Fibroblast of skin of scalp (primary cell): ENCODE data around the gene CABLES1.
A peak's percentile ranks its signal among the peaks of the same experiment; 100 is the strongest.

Experiments used
- DNase-seq: peaks from one replicate; pipeline ENCODE4 v3.0.0-alpha.2; 2013

CABLES1 gene

GRCh38 chr18:23113576-23113975 lies 21.7 kb upstream of the CABLES1 start:
- DNase-seq: no peak

- DNase-seq: no peak
Observed at GRCh38 chr18:23114171-23114881, 21.0 kb upstream of the CABLES1 start.

- no peak for DNase-seq
Observed at GRCh38 chr18:23114911-23115310, 20.4 kb upstream of the CABLES1 start.

- peak; percentile 89 for DNase-seq
Observed at GRCh38 chr18:23115683-23116096, 19.6 kb upstream of the CABLES1 start.

GRCh38 chr18:23121133-23121532 lies 14.2 kb upstream of the CABLES1 start:
- DNase-seq: no peak

- no peak for DNase-seq
Observed at GRCh38 chr18:23122334-23123229, 12.7 kb upstream of the CABLES1 start.

GRCh38 chr18:23126376-23127056 lies 8.8 kb upstream of the CABLES1 start:
- no peak for DNase-seq

GRCh38 chr18:23127090-23127489 lies 8.2 kb upstream of the CABLES1 start:
- no peak for DNase-seq

GRCh38 chr18:23129355-23130002 lies 5.8 kb upstream of the CABLES1 start:
- no peak for DNase-seq

- DNase-seq: peak; percentile 82
Observed at GRCh38 chr18:23131693-23132319, 3.5 kb upstream of the CABLES1 start.

GRCh38 chr18:23133860-23134779 lies 1.2 kb upstream of the CABLES1 start:
- DNase-seq: no peak

GRCh38 chr18:23135550-23136325 lies 453 bp downstream of the CABLES1 start:
- DNase-seq: peak; percentile 45

GRCh38 chr18:23136326-23137096 lies 1.2 kb downstream of the CABLES1 start:
- DNase-seq: peak; percentile 30

- DNase-seq: no peak
Observed at GRCh38 chr18:23137097-23137635, 1.9 kb downstream of the CABLES1 start.

GRCh38 chr18:23137788-23138216 lies 2.5 kb downstream of the CABLES1 start:
- no peak for DNase-seq

GRCh38 chr18:23138471-23138870 lies 3.2 kb downstream of the CABLES1 start:
- DNase-seq: no peak

- DNase-seq: no peak
Observed at GRCh38 chr18:23141104-23141999, 6.1 kb downstream of the CABLES1 start.
